GM12878 (cell line): ENCODE data around the gene CNTNAP5. TPM values are rescaled to one million over a fixed set of nuclear protein-coding genes. Genes with fewer than 3 reads are reported as not detected.

Source experiments
- ATAC-seq: fragments of 200-7000 bp; cut with Tn5 transposase; 3 replicates; pipeline ENCODE4 v1.9.1; 2020; ENCODE audit warnings: mild to moderate bottlenecking, moderate library complexity
- BruUV-seq: library from RNA; stranded (reverse); fragments of 400-500 nt; replicated peaks from 2 replicates; lab custom pipeline; 2021; lab: Mats Ljungman, UMichigan
- CTCF ChIA-PET: fragments of 300-600 bp; sonication (Branson Sonifier 250); formaldehyde crosslinking; extraction: SDS; loops from one replicate; lab custom pipeline; 2021; ENCODE audit warnings: inconsistent platforms; lab: Yijun Ruan, JAX
- POLR2A ChIA-PET: fragments of 350-600 bp; formaldehyde crosslinking; extraction: SDS; loops from one replicate; lab custom pipeline; 2021; ENCODE audit warnings: inconsistent platforms; lab: Charles Lee
- RAD21 ChIA-PET: fragments of 300-600 bp; sonication (Branson Sonifier 250); formaldehyde crosslinking; loops from one replicate; lab custom pipeline; 2023; ENCODE audit warnings: antibody characterized with exemption; ENCODE audit not compliant: unreplicated experiment; lab: Charles Lee
- SMC1A ChIA-PET: fragments of 300-600 bp; sonication (Branson Sonifier 250); formaldehyde crosslinking; loops from one replicate; lab custom pipeline; 2023; ENCODE audit not compliant: unreplicated experiment, uncharacterized antibody; lab: Charles Lee
- DNase-seq: peaks from one replicate; pipeline ENCODE4 v3.0.0-alpha.2; 2011; ENCODE audit warnings: low read depth, low spot score
- FAIRE-seq: peaks from 3 replicates; lab custom pipeline; 2011; peaks lifted over from hg19 to GRCh38; lab: Jason Lieb, UNC
- H2AFZ ChIP-seq: 2 replicates; pipeline ENCODE4 v1.6.0; 2011; ENCODE audit warnings: low read depth, low read length, control low read depth; ENCODE audit not compliant: control insufficient read depth
- H3K27ac ChIP-seq: 2 replicates; pipeline ENCODE4 v1.5.1; 2011; ENCODE audit warnings: control low read depth; ENCODE audit not compliant: control insufficient read depth, insufficient read depth
- H3K27me3 ChIP-seq, 2 experiments: replicated peaks in 1 of 2; 2 replicates each; pipeline versions ENCODE4 v1.6.0 to v1.6.1; 2011; ENCODE audit warnings: low read length in 1 of 2; ENCODE audit not compliant: control insufficient read depth in 2 of 2, insufficient read depth in 2 of 2
- H3K36me3 ChIP-seq, 2 experiments: 2 replicates each; pipeline ENCODE4 v1.5.1; 2011; ENCODE audit warnings: low read length in 1 of 2; ENCODE audit not compliant: control insufficient read depth in 2 of 2, insufficient read depth in 2 of 2
- H3K4me1 ChIP-seq: 2 replicates; pipeline ENCODE4 v1.6.1; 2011; ENCODE audit warnings: mild to moderate bottlenecking, low read length, moderate library complexity, mixed read lengths; ENCODE audit not compliant: control insufficient read depth, insufficient read depth
- H3K4me2 ChIP-seq: 2 replicates; pipeline ENCODE4 v1.6.0; 2011; ENCODE audit warnings: control low read depth; ENCODE audit not compliant: control insufficient read depth, insufficient read depth
- H3K4me3 ChIP-seq: fragments of 200-600 bp; sonication (generic); 2 replicates; pipeline ENCODE4 v1.5.1; 2016
- H3K79me2 ChIP-seq: 2 replicates; pipeline ENCODE4 v1.6.0; 2011; ENCODE audit warnings: low read length; ENCODE audit not compliant: control insufficient read depth, insufficient read depth
- H3K9ac ChIP-seq: 2 replicates; pipeline ENCODE4 v1.8.0; 2011; ENCODE audit warnings: low read length, control low read depth, mixed read lengths; ENCODE audit not compliant: control insufficient read depth, insufficient read depth
- H3K9me3 ChIP-seq: replicated peaks from 3 replicates; pipeline ENCODE4 v1.5.1; 2011; ENCODE audit warnings: mild to moderate bottlenecking, low read length; ENCODE audit not compliant: control insufficient read depth, insufficient read depth
- H4K20me1 ChIP-seq: 2 replicates; pipeline ENCODE4 v1.6.0; 2011; ENCODE audit not compliant: control insufficient read depth, insufficient read depth
- ATF7 ChIP-seq: fragments of 450-650 bp; IDR thresholded peaks from 2 replicates; pipeline ENCODE4 v1.6.1; 2016; ENCODE audit warnings: low read depth, mild to moderate bottlenecking
- BMI1 ChIP-seq: fragments of 450-650 bp; IDR thresholded peaks from 2 replicates; pipeline ENCODE4 v1.6.1; 2016; ENCODE audit warnings: mild to moderate bottlenecking, moderate library complexity, borderline replicate concordance
- CUX1 ChIP-seq: IDR thresholded peaks from 2 replicates; pipeline ENCODE4 v1.6.1; 2012; ENCODE audit warnings: improper control_type of control experiment, low read depth, low read length; ENCODE audit not compliant: insufficient replicate concordance
- HDGF ChIP-seq: fragments of 450-650 bp; IDR thresholded peaks from 2 replicates; pipeline ENCODE4 v1.6.1; 2016; ENCODE audit warnings: antibody characterized with exemption
- MTA3 ChIP-seq: IDR thresholded peaks from 2 replicates; pipeline ENCODE4 v1.6.1; 2012; ENCODE audit warnings: low read length, inconsistent platforms, borderline replicate concordance
- SIX5 ChIP-seq: IDR thresholded peaks from 2 replicates; pipeline ENCODE4 v1.6.1; 2011; ENCODE audit warnings: mild to moderate bottlenecking, low read depth, low read length, moderate library complexity; ENCODE audit not compliant: severe bottlenecking
- ZBTB11 ChIP-seq: fragments of 450-650 bp; formaldehyde crosslinking; IDR thresholded peaks from 2 replicates; pipeline ENCODE4 v1.5.0; 2022; ENCODE audit warnings: mild to moderate bottlenecking, missing genetic modification characterization
- ZNF207 ChIP-seq: fragments of 450-650 bp; IDR thresholded peaks from 2 replicates; pipeline ENCODE4 v1.6.1; 2014; ENCODE audit warnings: antibody characterized with exemption, mild to moderate bottlenecking, borderline replicate concordance
- WGBS: methylation state at CpG from one replicate; pipeline ENCODE4 v1.1.6; 2016; ENCODE audit warnings: low lambda C conversion rate; ENCODE audit not compliant: insufficient replicate concordance, insufficient coverage; ENCODE audit errors: missing lambda C conversion rate; 5-methylcytosine and 5-hydroxymethylcytosine counted together
- in situ Hi-C: fragments of 300-500 bp; cut with MboI; formaldehyde crosslinking; loops from 9 replicates; pipeline ENCODE4 v1.14.3; 2018; ENCODE audit warnings: mixed read lengths
- intact Hi-C: fragments of 100-400 bp; cut with micrococcal nuclease; formaldehyde crosslinking; loops from one replicate; pipeline ENCODE4 v1.14.2; 2022; ENCODE audit not compliant: unreplicated experiment
- polyA plus RNA-seq, 11 experiments: library from polyadenylated mRNA; depleted of rRNA in 4 of 11; unstranded in 6 of 11; stranded (reverse) in 5 of 11; fragments of >200 nt; fragmentation: Nextera tagmentation in 4 of 11; fragmentation: Illumina TruSeq in 1 of 11; extraction: Ambion mirVana in 4 of 11; extraction: Trizol in 1 of 11; gene quantifications; 1 replicate in 1 of 11; 2 replicates in 10 of 11; pipeline versions ENCODE4 v1.2.1 to v1.2.3, GENCODE V29; 2011 to 2016; ENCODE audit warnings: inconsistent platforms in 2 of 11, missing spikeins in 2 of 11, low read depth in 1 of 11
- total RNA-seq, 4 experiments: library from RNA; depleted of rRNA in 3 of 4; stranded (reverse); fragments of >200 nt in 3 of 4; fragmentation: Illumina TruSeq in 1 of 4; extraction: Trizol in 1 of 4; gene quantifications; 2 replicates each; pipeline versions ENCODE4 v1.2.1 to v1.2.3, GENCODE V29; 2013 to 2021

The CNTNAP5 gene
- total and polyA plus RNA-seq, 10 of the 15 experiments (the other 5 are each of a cell fraction or from before 2014, with no cell fraction given), result not detected

- no peak for TF ChIP-seq ATF7
Observed at GRCh38 chr2:124046332-124046731, 21.2 kb downstream of the CNTNAP5 start (continued).

- Histone ChIP-seq H3K27ac (no peak overlapping the region), H3K9me3 (no peaks in the 10 kb centered on the region), H3K79me2 (no peaks in the 10 kb centered on the region), H3K9ac (no peak overlapping the region), H3K4me2 (no peak overlapping the region), H2AFZ (no peak overlapping the region), H3K4me3 (no peak overlapping the region), H3K36me3 (no peaks in the 10 kb centered on the region), H4K20me1 (no peaks in the 10 kb centered on the region), H3K27me3 (no peaks in the 10 kb centered on the region), H3K4me1 (no peaks in the 10 kb centered on the region)
- ChIA-PET POLR2A (no interaction called here), SMC1A (no interaction called here), CTCF (interaction anchor here (0.9 kb wide), 1 partner anchor 20 kb away, joined by 3 read pairs; no protein-coding TSS in a partner anchor), RAD21 (interaction anchor here (0.7 kb wide), 1 partner anchor 21 kb away, joined by 3 read pairs; no protein-coding TSS in a partner anchor)
- DNase-seq (no peak), FAIRE-seq (no peak), ATAC-seq (no peak)
- in situ Hi-C loops, result no loop called here
- TF ChIP-seq MTA3 (no peak), HDGF (no peak), ZNF207 (no peak), BMI1 (no peak), ZBTB11 (CRISPR knock-in tag) (no peak), CUX1 (no peak), SIX5 (no peak)
- WGBS, result 43% methylated on average over 2 of the region's 2 CpGs
- no TSS peak for BruUV-seq
- intact Hi-C loops, result no loop called here
Observed at GRCh38 chr2:124048102-124048501, 23.0 kb downstream of the CNTNAP5 start.
